ENCODE data around the gene COL7A1. TPM values are rescaled to one million over a fixed set of nuclear protein-coding genes. Genes with fewer than 3 reads are reported as not detected.
A peak's percentile ranks its signal among the peaks of the same experiment; 100 is the strongest.

COL7A1 gene
- total and polyA plus RNA-seq, 2 experiments from 2014 or later, result 4.0 to 7.9 TPM

DNA sequence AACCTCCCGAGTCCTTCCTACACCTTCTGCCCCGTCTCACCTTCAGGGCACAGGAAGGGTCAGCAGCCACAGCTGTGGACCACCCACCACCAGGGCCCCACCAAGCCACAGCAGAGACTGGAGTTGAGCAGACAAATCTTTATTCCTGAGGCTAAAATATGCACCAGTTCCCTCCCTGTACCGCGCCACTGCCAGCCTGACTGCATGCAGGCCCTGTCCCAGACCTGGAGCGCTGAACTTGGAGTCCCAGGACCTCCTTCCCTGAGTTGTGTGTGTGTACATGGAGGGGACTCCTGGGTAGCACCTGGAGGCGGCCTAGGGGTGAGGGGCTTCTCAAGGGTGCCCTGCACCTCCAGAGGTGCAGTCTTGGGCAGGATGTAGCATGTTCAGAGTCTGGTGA, 30.5 kb upstream of the COL7A1 start (continued):
- TF ChIP-seq, protein P1, sequence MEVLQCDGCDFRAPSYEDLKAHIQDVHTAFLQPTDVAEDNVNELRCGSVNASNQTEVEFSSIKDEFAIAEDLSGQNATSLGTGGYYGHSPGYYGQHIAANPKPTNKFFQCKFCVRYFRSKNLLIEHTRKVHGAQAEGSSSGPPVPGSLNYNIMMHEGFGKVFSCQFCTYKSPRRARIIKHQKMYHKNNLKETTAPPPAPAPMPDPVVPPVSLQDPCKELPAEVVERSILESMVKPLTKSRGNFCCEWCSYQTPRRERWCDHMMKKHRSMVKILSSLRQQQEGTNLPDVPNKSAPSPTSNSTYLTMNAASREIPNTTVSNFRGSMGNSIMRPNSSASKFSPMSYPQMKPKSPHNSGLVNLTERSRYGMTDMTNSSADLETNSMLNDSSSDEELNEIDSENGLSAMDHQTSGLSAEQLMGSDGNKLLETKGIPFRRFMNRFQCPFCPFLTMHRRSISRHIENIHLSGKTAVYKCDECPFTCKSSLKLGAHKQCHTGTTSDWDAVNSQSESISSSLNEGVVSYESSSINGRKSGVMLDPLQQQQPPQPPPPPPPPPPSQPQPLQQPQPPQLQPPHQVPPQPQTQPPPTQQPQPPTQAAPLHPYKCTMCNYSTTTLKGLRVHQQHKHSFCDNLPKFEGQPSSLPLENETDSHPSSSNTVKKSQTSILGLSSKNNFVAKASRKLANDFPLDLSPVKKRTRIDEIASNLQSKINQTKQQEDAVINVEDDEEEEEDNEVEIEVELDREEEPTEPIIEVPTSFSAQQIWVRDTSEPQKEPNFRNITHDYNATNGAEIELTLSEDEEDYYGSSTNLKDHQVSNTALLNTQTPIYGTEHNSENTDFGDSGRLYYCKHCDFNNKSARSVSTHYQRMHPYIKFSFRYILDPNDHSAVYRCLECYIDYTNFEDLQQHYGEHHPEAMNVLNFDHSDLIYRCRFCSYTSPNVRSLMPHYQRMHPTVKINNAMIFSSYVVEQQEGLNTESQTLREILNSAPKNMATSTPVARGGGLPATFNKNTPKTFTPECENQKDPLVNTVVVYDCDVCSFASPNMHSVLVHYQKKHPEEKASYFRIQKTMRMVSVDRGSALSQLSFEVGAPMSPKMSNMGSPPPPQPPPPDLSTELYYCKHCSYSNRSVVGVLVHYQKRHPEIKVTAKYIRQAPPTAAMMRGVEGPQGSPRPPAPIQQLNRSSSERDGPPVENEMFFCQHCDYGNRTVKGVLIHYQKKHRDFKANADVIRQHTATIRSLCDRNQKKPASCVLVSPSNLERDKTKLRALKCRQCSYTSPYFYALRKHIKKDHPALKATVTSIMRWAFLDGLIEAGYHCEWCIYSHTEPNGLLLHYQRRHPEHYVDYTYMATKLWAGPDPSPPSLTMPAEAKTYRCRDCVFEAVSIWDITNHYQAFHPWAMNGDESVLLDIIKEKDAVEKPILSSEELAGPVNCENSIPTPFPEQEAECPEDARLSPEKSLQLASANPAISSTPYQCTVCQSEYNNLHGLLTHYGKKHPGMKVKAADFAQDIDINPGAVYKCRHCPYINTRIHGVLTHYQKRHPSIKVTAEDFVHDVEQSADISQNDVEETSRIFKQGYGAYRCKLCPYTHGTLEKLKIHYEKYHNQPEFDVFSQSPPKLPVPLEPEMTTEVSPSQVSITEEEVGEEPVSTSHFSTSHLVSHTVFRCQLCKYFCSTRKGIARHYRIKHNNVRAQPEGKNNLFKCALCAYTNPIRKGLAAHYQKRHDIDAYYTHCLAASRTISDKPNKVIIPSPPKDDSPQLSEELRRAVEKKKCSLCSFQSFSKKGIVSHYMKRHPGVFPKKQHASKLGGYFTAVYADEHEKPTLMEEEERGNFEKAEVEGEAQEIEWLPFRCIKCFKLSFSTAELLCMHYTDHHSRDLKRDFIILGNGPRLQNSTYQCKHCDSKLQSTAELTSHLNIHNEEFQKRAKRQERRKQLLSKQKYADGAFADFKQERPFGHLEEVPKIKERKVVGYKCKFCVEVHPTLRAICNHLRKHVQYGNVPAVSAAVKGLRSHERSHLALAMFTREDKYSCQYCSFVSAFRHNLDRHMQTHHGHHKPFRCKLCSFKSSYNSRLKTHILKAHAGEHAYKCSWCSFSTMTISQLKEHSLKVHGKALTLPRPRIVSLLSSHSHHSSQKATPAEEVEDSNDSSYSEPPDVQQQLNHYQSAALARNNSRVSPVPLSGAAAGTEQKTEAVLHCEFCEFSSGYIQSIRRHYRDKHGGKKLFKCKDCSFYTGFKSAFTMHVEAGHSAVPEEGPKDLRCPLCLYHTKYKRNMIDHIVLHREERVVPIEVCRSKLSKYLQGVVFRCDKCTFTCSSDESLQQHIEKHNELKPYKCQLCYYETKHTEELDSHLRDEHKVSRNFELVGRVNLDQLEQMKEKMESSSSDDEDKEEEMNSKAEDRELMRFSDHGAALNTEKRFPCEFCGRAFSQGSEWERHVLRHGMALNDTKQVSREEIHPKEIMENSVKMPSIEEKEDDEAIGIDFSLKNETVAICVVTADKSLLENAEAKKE (CRISPR knock-in tag; IDR thresholded peaks at IDR 0.05), result no peak
- TF ChIP-seq EZH2 (IDR thresholded peaks at IDR 0.05; ENCODE audit: low read depth, unreplicated experiment), result no peak

DNA sequence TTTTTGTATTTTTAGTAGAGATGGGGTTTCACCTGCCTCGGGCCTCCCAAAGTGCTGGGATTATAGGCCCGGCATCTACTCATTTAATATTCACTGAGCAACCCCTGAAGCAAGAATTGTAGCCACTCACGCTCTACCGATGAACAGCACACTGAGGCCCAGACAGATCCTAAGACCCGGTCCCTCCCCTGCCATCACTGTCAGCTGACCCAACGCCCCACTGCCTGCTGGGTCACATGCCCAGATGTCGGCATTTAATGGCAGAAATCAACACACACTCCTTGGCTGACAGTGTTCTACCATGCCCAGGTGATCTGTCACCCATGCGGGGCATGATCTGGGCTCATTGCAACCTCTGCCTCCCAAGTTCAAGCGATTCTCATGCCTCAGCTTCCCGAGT, 29.6 kb upstream of the COL7A1 start:
- no peaks in the 10 kb centered on the region for H3K79me2 ChIP-seq (replicated peaks; ENCODE audit: insufficient read depth)
- peaks cover 5% of the 10 kb centered on the region; the same call in 1 of the 2 replicates for H3F3A ChIP-seq (replicated peaks; ENCODE audit: low read depth)
- no peak overlapping the region for H3K27ac Mint-ChIP-seq
- no peaks in the 10 kb centered on the region; the same call in 1 of the 2 replicates for H4K20me1 ChIP-seq (replicated peaks; ENCODE audit: insufficient read depth)
- H3K4me1 ChIP-seq (ENCODE audit: insufficient read depth), result 0 out of 2 replicates have a peak, but pooled peaks cover 3% of the 10 kb centered on the region
- H3K27ac ChIP-seq (ENCODE audit: low read depth), result peak overlapping the region; percentile 51; the same call in 1 of the 2 replicates
- peaks cover 7% of the 10 kb centered on the region for H3K27me3 Mint-ChIP-seq (ENCODE audit: insufficient read depth, low read depth, poor library complexity)
- DNase-seq (ENCODE audit: low spot score) (no peak), ATAC-seq (no peak)
- no peaks in the 10 kb centered on the region for H3K27me3 ChIP-seq (ENCODE audit: insufficient read depth)
- no peak overlapping the region for H2AFZ ChIP-seq
- H3K9me3 Mint-ChIP-seq, result no peaks in the 10 kb centered on the region
- H3K4me2 ChIP-seq, result no peak overlapping the region
- peaks cover 15% of the 10 kb centered on the region; the same call in 2 of the 3 replicates for H3K4me1 Mint-ChIP-seq
- peaks cover 7% of the 10 kb centered on the region; the same call in 1 of the 2 replicates for H3K36me3 ChIP-seq (ENCODE audit: insufficient read depth)
- H3K9me2 ChIP-seq (ENCODE audit: insufficient read depth), result no peaks in the 10 kb centered on the region
- no peak overlapping the region; the same call in 2 of the 3 replicates for H3K4me3 Mint-ChIP-seq
- no peak overlapping the region for H3K4me3 ChIP-seq
- H3K36me3 Mint-ChIP-seq (ENCODE audit: low read depth), result peaks cover 50% of the 10 kb centered on the region
- TF ChIP-seq CREB1 (CRISPR knock-in tag; IDR thresholded peaks at IDR 0.05; ENCODE audit: low read depth), result no peak
- no peak for TF ChIP-seq ZNF331 (CRISPR knock-in tag; IDR thresholded peaks at IDR 0.05; ENCODE audit: low read depth)
- TF ChIP-seq NANOG (IDR thresholded peaks at IDR 0.05; ENCODE audit: borderline replicate concordance), result no peak
- TF ChIP-seq JUNB (IDR thresholded peaks at IDR 0.05; ENCODE audit: unreplicated experiment), result no peak
- TF ChIP-seq STAT1 (IDR thresholded peaks at IDR 0.05; ENCODE audit: unreplicated experiment), result no peak
- no peak for TF ChIP-seq ZNF114 (CRISPR knock-in tag; IDR thresholded peaks at IDR 0.05)
- TF ChIP-seq, protein P2, sequence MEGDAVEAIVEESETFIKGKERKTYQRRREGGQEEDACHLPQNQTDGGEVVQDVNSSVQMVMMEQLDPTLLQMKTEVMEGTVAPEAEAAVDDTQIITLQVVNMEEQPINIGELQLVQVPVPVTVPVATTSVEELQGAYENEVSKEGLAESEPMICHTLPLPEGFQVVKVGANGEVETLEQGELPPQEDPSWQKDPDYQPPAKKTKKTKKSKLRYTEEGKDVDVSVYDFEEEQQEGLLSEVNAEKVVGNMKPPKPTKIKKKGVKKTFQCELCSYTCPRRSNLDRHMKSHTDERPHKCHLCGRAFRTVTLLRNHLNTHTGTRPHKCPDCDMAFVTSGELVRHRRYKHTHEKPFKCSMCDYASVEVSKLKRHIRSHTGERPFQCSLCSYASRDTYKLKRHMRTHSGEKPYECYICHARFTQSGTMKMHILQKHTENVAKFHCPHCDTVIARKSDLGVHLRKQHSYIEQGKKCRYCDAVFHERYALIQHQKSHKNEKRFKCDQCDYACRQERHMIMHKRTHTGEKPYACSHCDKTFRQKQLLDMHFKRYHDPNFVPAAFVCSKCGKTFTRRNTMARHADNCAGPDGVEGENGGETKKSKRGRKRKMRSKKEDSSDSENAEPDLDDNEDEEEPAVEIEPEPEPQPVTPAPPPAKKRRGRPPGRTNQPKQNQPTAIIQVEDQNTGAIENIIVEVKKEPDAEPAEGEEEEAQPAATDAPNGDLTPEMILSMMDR (conservative IDR thresholded peaks at IDR 0.05; ENCODE audit: low read depth in 2 of 2), result no peak
- no peak for TF ChIP-seq EZH2phosphoT487 (IDR thresholded peaks at IDR 0.05; ENCODE audit: unreplicated experiment)
